Natural killer cell (primary cell): ENCODE data around the gene MFAP4. TPM values are rescaled to one million over a fixed set of nuclear protein-coding genes. Genes with fewer than 3 reads are reported as not detected.
A peak's percentile ranks its signal among the peaks of the same experiment; 100 is the strongest.

Experiments
- ATAC-seq, 3 donors: fragments of 150-1000 bp in 2 of 3; fragments of 200-7000 bp in 1 of 3; cut with Tn5 transposase; 1 replicate in 1 of 3; 2 replicates in 2 of 3; pipeline ENCODE4 v1.10.0; 2021; ENCODE audit warnings: mild to moderate bottlenecking in 2 of 3, moderate library complexity in 2 of 3
- DNase-seq, 2 donors: peaks; one replicate each; pipeline versions ENCODE4 v3.0.0 to v3.0.0-alpha.2; 2013 to 2021; ENCODE audit warnings: mixed read lengths in 1 of 2
- H3K27ac ChIP-seq: one replicate; pipeline ENCODE4 v1.5.1; 2013; ENCODE audit warnings: mild to moderate bottlenecking, low read length
- H3K27me3 ChIP-seq: one replicate; pipeline ENCODE4 v1.6.1; 2013; ENCODE audit warnings: low read length; ENCODE audit not compliant: control insufficient read depth, insufficient read depth
- H3K36me3 ChIP-seq: one replicate; pipeline ENCODE4 v1.6.1; 2013; ENCODE audit warnings: low read length; ENCODE audit not compliant: control insufficient read depth, insufficient read depth
- H3K4me1 ChIP-seq: one replicate; pipeline ENCODE4 v1.6.1; 2013; ENCODE audit warnings: low read length; ENCODE audit not compliant: control insufficient read depth, insufficient read depth
- H3K4me3 ChIP-seq: one replicate; pipeline ENCODE4 v1.5.1; 2013; ENCODE audit warnings: low read length
- H3K9me3 ChIP-seq: one replicate; pipeline ENCODE4 v1.6.1; 2013; ENCODE audit warnings: low read length; ENCODE audit not compliant: control insufficient read depth, insufficient read depth
- H3K27ac Mint-ChIP-seq, 2 donors: one replicate each; pipeline ENCODE4 v1.8.0; 2022; ENCODE audit warnings: mild to moderate bottlenecking in 2 of 2, mixed read lengths in 2 of 2, moderate library complexity in 1 of 2
- H3K27me3 Mint-ChIP-seq, 2 donors: one replicate each; pipeline ENCODE4 v1.8.0; 2022; ENCODE audit warnings: low read depth in 2 of 2, mixed read lengths in 2 of 2
- H3K36me3 Mint-ChIP-seq: one replicate; pipeline ENCODE4 v1.8.0; 2022; ENCODE audit warnings: mixed read lengths
- H3K4me1 Mint-ChIP-seq, 2 donors: one replicate each; pipeline ENCODE4 v1.8.0; 2022; ENCODE audit warnings: mixed read lengths in 2 of 2
- H3K4me3 Mint-ChIP-seq: one replicate; pipeline ENCODE4 v1.8.0; 2022; ENCODE audit warnings: mild to moderate bottlenecking, moderate library complexity, mixed read lengths
- H3K9me3 Mint-ChIP-seq, 2 donors: one replicate each; pipeline ENCODE4 v1.8.0; 2022; ENCODE audit warnings: mixed read lengths in 2 of 2
- CTCF ChIP-seq: fragments of 200-600 bp; IDR thresholded peaks from one replicate; pipeline ENCODE4 v1.8.0; 2022; ENCODE audit warnings: antibody characterized with exemption
- WGBS: methylation state at CpG from one replicate; pipeline ENCODE4 v1.1.7; 2013; ENCODE audit warnings: missing lambda C conversion rate; ENCODE audit not compliant: insufficient coverage; 5-methylcytosine and 5-hydroxymethylcytosine counted together
- intact Hi-C: fragments of 100-400 bp; cut with micrococcal nuclease; formaldehyde crosslinking; loops from one replicate; pipeline ENCODE4 v1.14.2; 2022
- total RNA-seq, 4 donors: library from RNA; stranded (reverse); fragments of 120-200 nt in 1 of 4; gene quantifications; one replicate each; pipeline versions ENCODE4 v1.2.3 to v1.2.4, GENCODE V29; 2013 to 2022

The MFAP4 gene
- total RNA-seq, 3 donors from 2014 or later (not counting 1 experiment from before 2014, with no cell fraction given) = not detected

DNA sequence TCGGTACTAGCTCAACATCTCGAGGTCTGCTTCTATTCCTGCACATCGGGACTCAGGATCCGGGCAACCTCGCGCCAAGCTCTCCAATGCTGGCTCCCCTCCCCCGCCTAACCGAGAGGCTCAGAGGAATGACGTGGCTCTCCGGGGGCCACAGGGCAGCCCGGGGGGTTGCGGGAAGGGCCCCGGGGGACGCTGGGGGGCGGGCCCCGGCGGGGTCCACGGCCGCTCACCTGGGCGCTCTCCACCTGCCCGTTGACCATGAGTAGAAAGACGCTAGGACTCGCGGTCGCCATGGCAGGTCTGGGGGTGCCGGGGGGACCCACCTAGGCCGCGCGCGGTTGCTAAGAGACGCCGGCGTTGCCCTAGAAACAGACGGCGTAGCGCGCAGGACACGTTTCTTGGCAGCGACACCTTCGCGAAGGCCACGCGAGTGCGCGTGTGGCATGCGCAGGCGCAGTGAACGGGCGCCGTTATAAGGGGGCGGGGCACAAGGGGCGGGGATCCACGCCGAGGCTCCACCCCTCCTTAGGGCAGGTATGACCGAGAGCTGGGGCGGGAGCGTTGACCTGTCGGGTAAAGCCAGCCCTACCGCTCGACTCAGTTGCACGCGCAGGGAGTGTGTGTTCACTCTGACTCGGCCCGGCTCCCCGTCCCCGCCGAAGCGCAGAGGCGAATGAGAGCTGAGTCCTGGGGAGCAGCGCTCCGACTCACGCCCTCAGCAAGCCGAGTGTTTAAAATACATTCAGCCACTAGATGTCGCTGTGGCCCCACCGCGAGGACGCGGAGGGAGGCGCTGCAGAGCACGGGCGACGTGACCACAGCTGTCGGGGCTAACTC lies 24.5 kb downstream of the MFAP4 start, which contains the start of gene B9D1:
Gene B9D1, minus strand, starts transcription at position 447 of the 837 bp plus-strand sequence. Its CDS starts 154 bp downstream, at position 293.
- intact Hi-C loops = loop anchor here (1.0 to 10.0 kb wide), 4 partner anchors 16 to 404 kb away; partner anchors contain the start of genes ALDH3A2 and MAPK7
- H3K27me3 ChIP-seq = no peaks in the 10 kb centered on the region
- peak within 1 kb of the TSS; percentile 34 for H3K27ac ChIP-seq
- Mint-ChIP-seq H3K9me3 (no peaks in the 10 kb centered on the region), H3K36me3 (no peaks in the 10 kb centered on the region), H3K27ac (peak within 1 kb of the TSS; percentile 79 to 82), H3K4me1 (peaks cover 23 to 28% of the 10 kb centered on the region in 2 donors), H3K4me3 (peak within 1 kb of the TSS; percentile 89), H3K27me3 (peaks cover 9% of the 10 kb centered on the region in 2 donors)
- ATAC-seq (peak; percentile 92 to 96 (median 94)), DNase-seq (peak; percentile 88 to 97)
- peak within 1 kb of the TSS; percentile 74 for H3K4me3 ChIP-seq
- peaks cover 21% of the 10 kb centered on the region for H3K4me1 ChIP-seq
- under 1% methylated on average over 83 of the region's 83 CpGs for WGBS
- no peaks in the 10 kb centered on the region for H3K36me3 ChIP-seq
- no peaks in the 10 kb centered on the region for H3K9me3 ChIP-seq
- peak; percentile 96 for TF ChIP-seq CTCF

GRCh38 chr17:19361944-19362276 lies 25.1 kb downstream of the MFAP4 start:
- no peaks in the 10 kb centered on the region for H3K9me3 Mint-ChIP-seq
- intact Hi-C loops = loop anchor here (1.0 to 10.0 kb wide), 4 partner anchors 16 to 405 kb away; partner anchors contain the start of genes ALDH3A2 and MAPK7
- Histone ChIP-seq H3K27ac (no peak overlapping the region), H3K36me3 (no peaks in the 10 kb centered on the region), H3K4me3 (peak overlapping the region; percentile 74), H3K4me1 (peaks cover 21% of the 10 kb centered on the region), H3K9me3 (no peaks in the 10 kb centered on the region), H3K27me3 (no peaks in the 10 kb centered on the region)
- H3K36me3 Mint-ChIP-seq = no peaks in the 10 kb centered on the region
- TF ChIP-seq CTCF = no peak
- peaks cover 23 to 27% of the 10 kb centered on the region in 2 donors for H3K4me1 Mint-ChIP-seq
- ATAC-seq (no peak), DNase-seq (no peak)
- H3K27ac Mint-ChIP-seq = peak overlapping the region; percentile 8 to 82
- WGBS = 38% methylated on average over 16 of the region's 16 CpGs
- H3K27me3 Mint-ChIP-seq = peaks cover 9% of the 10 kb centered on the region in 2 donors
- H3K4me3 Mint-ChIP-seq = peak overlapping the region; percentile 67

- Histone ChIP-seq H3K27ac (no peak overlapping the region), H3K36me3 (no peaks in the 10 kb centered on the region), H3K9me3 (no peaks in the 10 kb centered on the region), H3K27me3 (no peaks in the 10 kb centered on the region), H3K4me3 (no peak overlapping the region), H3K4me1 (peaks cover 21% of the 10 kb centered on the region)
- peaks cover 9 to 10% of the 10 kb centered on the region in 2 donors for H3K27me3 Mint-ChIP-seq
- H3K4me3 Mint-ChIP-seq = peak overlapping the region; percentile 83
- no peak for TF ChIP-seq CTCF
- no peaks in the 10 kb centered on the region for H3K36me3 Mint-ChIP-seq
- WGBS = 92% methylated on average over 5 of the region's 6 CpGs
- H3K27ac Mint-ChIP-seq = peak overlapping the region; percentile 8 to 82
- peaks cover 23 to 27% of the 10 kb centered on the region in 2 donors for H3K4me1 Mint-ChIP-seq
- ATAC-seq = no peak
- H3K9me3 Mint-ChIP-seq = no peaks in the 10 kb centered on the region
- intact Hi-C loops = loop anchor here (10.0 kb wide), 1 partner anchor 283 kb away; the partner anchor contains the start of gene ALDH3A2
- DNase-seq = no peak
These were observed 25.7 kb downstream of the MFAP4 start for GRCh38 chr17:19361326-19361725.
